Stimulated activated CD4-positive, alpha-beta T cell treated with anti-CD3 and anti-CD28 coated beads, Interleukin-15, amount 100 ng/mL, for 24 hours (primary cell): ENCODE results near the gene ERI3.

Experiments
- DNase-seq: peaks from one replicate; pipeline ENCODE4 v3.0.0-alpha.2; 2020

ERI3 gene

GRCh38 chr1:44276901-44277300 lies 78.2 kb downstream of the ERI3 start:
- no peak for DNase-seq

- no peak for DNase-seq
These were observed 79.1 kb downstream of the ERI3 start for GRCh38 chr1:44275991-44276405.

- DNase-seq = no peak
These were observed 79.6 kb downstream of the ERI3 start for GRCh38 chr1:44275296-44275962.

- no peak for DNase-seq
These were observed 81.3 kb downstream of the ERI3 start for GRCh38 chr1:44273560-44274350.

- no peak for DNase-seq
These were observed 82.1 kb downstream of the ERI3 start for GRCh38 chr1:44272992-44273391.

- no peak for DNase-seq
These were observed 83.4 kb downstream of the ERI3 start for GRCh38 chr1:44271646-44272045.

- DNase-seq = no peak
These were observed 84.1 kb downstream of the ERI3 start for GRCh38 chr1:44270686-44271628.

GRCh38 chr1:44268054-44268453 lies 87.0 kb downstream of the ERI3 start:
- DNase-seq = no peak

- DNase-seq = no peak
These were observed 87.6 kb downstream of the ERI3 start for GRCh38 chr1:44267438-44267837.

- no peak for DNase-seq
These were observed 88.4 kb downstream of the ERI3 start for GRCh38 chr1:44266400-44267344.

- DNase-seq = no peak
These were observed 89.2 kb downstream of the ERI3 start for GRCh38 chr1:44265656-44266358.

GRCh38 chr1:44264451-44264771 lies 90.6 kb downstream of the ERI3 start:
- DNase-seq = no peak

GRCh38 chr1:44263568-44264450 lies 91.2 kb downstream of the ERI3 start:
- DNase-seq = no peak

GRCh38 chr1:44262816-44263567 lies 92.1 kb downstream of the ERI3 start:
- DNase-seq = no peak

GRCh38 chr1:44262414-44262813 lies 92.6 kb downstream of the ERI3 start:
- no peak for DNase-seq

GRCh38 chr1:44261962-44262361 lies 93.1 kb downstream of the ERI3 start:
- DNase-seq = no peak

GRCh38 chr1:44261171-44261817 lies 93.8 kb downstream of the ERI3 start:
- no peak for DNase-seq

GRCh38 chr1:44260792-44261170 lies 94.3 kb downstream of the ERI3 start:
- DNase-seq = no peak

GRCh38 chr1:44259090-44259489 lies 96.0 kb downstream of the ERI3 start:
- DNase-seq = no peak
